ENCODE data around the gene MAFG.

Gene MAFG

GRCh38 chr17:81927653-81928543, at the start of gene MAFG:
TSS of gene MAFG (minus strand) at chr17:81927735. CDS start at chr17:81923185, 4,550 bp downstream.
- Histone ChIP-seq H3K9ac (ENCODE audit: low read length in 5 of 5) (peak within 1 kb of the TSS; percentile 26 to 90 (median 85)), H3K27ac (ENCODE audit: low read depth, low read length) (peak within 1 kb of the TSS; percentile 95), H3K9me3 (ENCODE audit: control insufficient read depth in 5 of 5, low read length in 5 of 5) (no peaks in the 10 kb centered on the region), H3K4me3 (ENCODE audit: low read depth in 1 of 5, low read length in 5 of 5) (peak within 1 kb of the TSS; percentile 69 to 77 (median 75)), H3K36me3 (ENCODE audit: control insufficient read depth in 5 of 5, insufficient read depth in 5 of 5, low read length in 5 of 5) (peaks cover 0 to under 1% (median 0%) of the 10 kb centered on the region in 5 donors), H3K4me1 (ENCODE audit: control insufficient read depth in 5 of 5, insufficient read depth in 5 of 5, low read length in 5 of 5) (peaks cover 8 to 50% (median 48%) of the 10 kb centered on the region in 5 donors), H3K27me3 (ENCODE audit: control insufficient read depth in 5 of 5, insufficient read depth in 4 of 5, low read length in 5 of 5) (peaks cover 19 to 28% (median 22%) of the 10 kb centered on the region in 5 donors)

GRCh38 chr17:81976332-81977210, 49.0 kb upstream of the MAFG start:
- peaks cover 0 to 3% (median 2%) of the 10 kb centered on the region in 5 donors for H3K9me3 ChIP-seq (ENCODE audit: control insufficient read depth in 5 of 5, low read length in 5 of 5)
- peak overlapping the region; percentile 50 for H3K27ac ChIP-seq (ENCODE audit: low read depth, low read length)
- peaks cover 0 to 12% (median 7%) of the 10 kb centered on the region in 5 donors for H3K36me3 ChIP-seq (ENCODE audit: control insufficient read depth in 5 of 5, insufficient read depth in 5 of 5, low read length in 5 of 5)
- peaks cover 0 to 3% (median 0%) of the 10 kb centered on the region in 5 donors for H3K27me3 ChIP-seq (ENCODE audit: control insufficient read depth in 5 of 5, insufficient read depth in 4 of 5, low read length in 5 of 5)
- peak overlapping the region in 4 of 5 donors; percentile 70 to 82 (median 76) for H3K9ac ChIP-seq (ENCODE audit: low read length in 5 of 5)
- H3K4me3 ChIP-seq (ENCODE audit: low read depth in 1 of 5, low read length in 5 of 5): peak overlapping the region; percentile 71 to 81 (median 75)
- peaks cover 0 to 21% (median 16%) of the 10 kb centered on the region in 5 donors for H3K4me1 ChIP-seq (ENCODE audit: control insufficient read depth in 5 of 5, insufficient read depth in 5 of 5, low read length in 5 of 5)

DNA sequence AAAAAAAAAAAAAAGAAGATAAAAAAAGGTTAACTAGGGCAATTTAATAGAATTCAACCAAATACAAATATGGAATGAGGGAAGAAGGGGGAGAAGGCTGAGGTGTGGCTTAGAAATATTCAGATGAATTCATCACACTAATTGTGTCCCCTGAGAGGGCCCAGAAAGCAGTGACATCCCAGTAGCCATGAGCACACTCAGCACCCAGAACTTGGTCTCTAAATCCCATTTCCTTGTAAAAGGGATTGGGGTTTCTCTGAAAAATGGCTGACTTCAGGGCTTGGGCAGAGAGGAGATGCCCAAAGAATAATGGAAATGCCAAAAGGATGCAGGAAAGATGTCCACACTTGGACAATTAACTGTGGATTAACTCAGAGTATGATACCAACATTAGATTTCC, 45.9 kb upstream of the MAFG start:
- H3K36me3 ChIP-seq (ENCODE audit: control insufficient read depth in 5 of 5, insufficient read depth in 5 of 5, low read length in 5 of 5): no peaks in the 10 kb centered on the region
- H3K27ac ChIP-seq (ENCODE audit: low read depth, low read length): no peak overlapping the region
- peaks cover 0 to 7% (median 3%) of the 10 kb centered on the region in 5 donors for H3K27me3 ChIP-seq (ENCODE audit: control insufficient read depth in 5 of 5, insufficient read depth in 4 of 5, low read length in 5 of 5)
- H3K4me3 ChIP-seq (ENCODE audit: low read depth in 1 of 5, low read length in 5 of 5): no peak overlapping the region
- no peak overlapping the region for H3K9ac ChIP-seq (ENCODE audit: low read length in 5 of 5)
- peaks cover 0 to 16% (median 13%) of the 10 kb centered on the region in 5 donors for H3K4me1 ChIP-seq (ENCODE audit: control insufficient read depth in 5 of 5, insufficient read depth in 5 of 5, low read length in 5 of 5)
- H3K9me3 ChIP-seq (ENCODE audit: control insufficient read depth in 5 of 5, low read length in 5 of 5): peaks cover 0 to 3% (median 2%) of the 10 kb centered on the region in 5 donors

- H3K9ac ChIP-seq (ENCODE audit: low read length in 5 of 5): no peak overlapping the region
- peaks cover 0 to 23% (median 22%) of the 10 kb centered on the region in 5 donors for H3K4me1 ChIP-seq (ENCODE audit: control insufficient read depth in 5 of 5, insufficient read depth in 5 of 5, low read length in 5 of 5)
- peaks cover 0 to 3% (median 2%) of the 10 kb centered on the region in 5 donors for H3K9me3 ChIP-seq (ENCODE audit: control insufficient read depth in 5 of 5, low read length in 5 of 5)
- H3K27me3 ChIP-seq (ENCODE audit: control insufficient read depth in 5 of 5, insufficient read depth in 4 of 5, low read length in 5 of 5): peaks cover 0 to 16% (median 8%) of the 10 kb centered on the region in 5 donors
- no peak overlapping the region for H3K27ac ChIP-seq (ENCODE audit: low read depth, low read length)
- no peaks in the 10 kb centered on the region for H3K36me3 ChIP-seq (ENCODE audit: control insufficient read depth in 5 of 5, insufficient read depth in 5 of 5, low read length in 5 of 5)
- no peak overlapping the region for H3K4me3 ChIP-seq (ENCODE audit: low read depth in 1 of 5, low read length in 5 of 5)
Observed at GRCh38 chr17:81968850-81969812, 41.6 kb upstream of the MAFG start.

GRCh38 chr17:81968396-81968745, 40.8 kb upstream of the MAFG start:
- no peak overlapping the region for H3K4me3 ChIP-seq (ENCODE audit: low read depth in 1 of 5, low read length in 5 of 5)
- no peak overlapping the region for H3K27ac ChIP-seq (ENCODE audit: low read depth, low read length)
- H3K36me3 ChIP-seq (ENCODE audit: control insufficient read depth in 5 of 5, insufficient read depth in 5 of 5, low read length in 5 of 5): no peaks in the 10 kb centered on the region
- no peak overlapping the region for H3K9ac ChIP-seq (ENCODE audit: low read length in 5 of 5)
- peaks cover 0 to under 1% (median under 1%) of the 10 kb centered on the region in 5 donors for H3K9me3 ChIP-seq (ENCODE audit: control insufficient read depth in 5 of 5, low read length in 5 of 5)
- H3K4me1 ChIP-seq (ENCODE audit: control insufficient read depth in 5 of 5, insufficient read depth in 5 of 5, low read length in 5 of 5): peaks cover 0 to 23% (median 22%) of the 10 kb centered on the region in 5 donors
- H3K27me3 ChIP-seq (ENCODE audit: control insufficient read depth in 5 of 5, insufficient read depth in 4 of 5, low read length in 5 of 5): peaks cover 3 to 23% (median 11%) of the 10 kb centered on the region in 5 donors

GRCh38 chr17:81967533-81968395, 40.2 kb upstream of the MAFG start:
- H3K36me3 ChIP-seq (ENCODE audit: control insufficient read depth in 5 of 5, insufficient read depth in 5 of 5, low read length in 5 of 5): no peaks in the 10 kb centered on the region
- no peaks in the 10 kb centered on the region for H3K9me3 ChIP-seq (ENCODE audit: control insufficient read depth in 5 of 5, low read length in 5 of 5)
- H3K27me3 ChIP-seq (ENCODE audit: control insufficient read depth in 5 of 5, insufficient read depth in 4 of 5, low read length in 5 of 5): peaks cover 4 to 30% (median 16%) of the 10 kb centered on the region in 5 donors
- H3K9ac ChIP-seq (ENCODE audit: low read length in 5 of 5): no peak overlapping the region
- H3K27ac ChIP-seq (ENCODE audit: low read depth, low read length): no peak overlapping the region
- peak overlapping the region in 1 of 5 donors; percentile 26 for H3K4me3 ChIP-seq (ENCODE audit: low read depth in 1 of 5, low read length in 5 of 5)
- H3K4me1 ChIP-seq (ENCODE audit: control insufficient read depth in 5 of 5, insufficient read depth in 5 of 5, low read length in 5 of 5): peaks cover 0 to 23% (median 22%) of the 10 kb centered on the region in 5 donors

DNA sequence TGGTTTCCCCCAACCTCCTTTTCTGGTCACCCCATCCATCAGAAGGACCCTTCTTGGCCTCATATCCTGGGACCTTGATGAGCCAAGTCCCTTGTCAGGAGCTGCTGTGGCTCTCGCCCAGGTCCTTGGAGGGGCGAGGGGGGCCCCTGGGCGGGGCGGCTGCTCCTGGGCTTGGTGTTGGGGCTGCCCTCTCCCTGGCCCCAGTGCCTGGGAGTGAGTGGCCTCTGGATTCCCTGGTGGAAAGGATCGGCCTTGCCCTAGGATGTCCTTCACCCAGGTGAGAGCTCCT, 39.7 kb upstream of the MAFG start:
- H3K9me3 ChIP-seq (ENCODE audit: control insufficient read depth in 5 of 5, low read length in 5 of 5): no peaks in the 10 kb centered on the region
- H3K9ac ChIP-seq (ENCODE audit: low read length in 5 of 5): no peak overlapping the region
- H3K27ac ChIP-seq (ENCODE audit: low read depth, low read length): no peak overlapping the region
- H3K4me1 ChIP-seq (ENCODE audit: control insufficient read depth in 5 of 5, insufficient read depth in 5 of 5, low read length in 5 of 5): peaks cover 0 to 23% (median 22%) of the 10 kb centered on the region in 5 donors
- peaks cover 7 to 35% (median 22%) of the 10 kb centered on the region in 5 donors for H3K27me3 ChIP-seq (ENCODE audit: control insufficient read depth in 5 of 5, insufficient read depth in 4 of 5, low read length in 5 of 5)
- no peaks in the 10 kb centered on the region for H3K36me3 ChIP-seq (ENCODE audit: control insufficient read depth in 5 of 5, insufficient read depth in 5 of 5, low read length in 5 of 5)
- H3K4me3 ChIP-seq (ENCODE audit: low read depth in 1 of 5, low read length in 5 of 5): no peak overlapping the region

DNA sequence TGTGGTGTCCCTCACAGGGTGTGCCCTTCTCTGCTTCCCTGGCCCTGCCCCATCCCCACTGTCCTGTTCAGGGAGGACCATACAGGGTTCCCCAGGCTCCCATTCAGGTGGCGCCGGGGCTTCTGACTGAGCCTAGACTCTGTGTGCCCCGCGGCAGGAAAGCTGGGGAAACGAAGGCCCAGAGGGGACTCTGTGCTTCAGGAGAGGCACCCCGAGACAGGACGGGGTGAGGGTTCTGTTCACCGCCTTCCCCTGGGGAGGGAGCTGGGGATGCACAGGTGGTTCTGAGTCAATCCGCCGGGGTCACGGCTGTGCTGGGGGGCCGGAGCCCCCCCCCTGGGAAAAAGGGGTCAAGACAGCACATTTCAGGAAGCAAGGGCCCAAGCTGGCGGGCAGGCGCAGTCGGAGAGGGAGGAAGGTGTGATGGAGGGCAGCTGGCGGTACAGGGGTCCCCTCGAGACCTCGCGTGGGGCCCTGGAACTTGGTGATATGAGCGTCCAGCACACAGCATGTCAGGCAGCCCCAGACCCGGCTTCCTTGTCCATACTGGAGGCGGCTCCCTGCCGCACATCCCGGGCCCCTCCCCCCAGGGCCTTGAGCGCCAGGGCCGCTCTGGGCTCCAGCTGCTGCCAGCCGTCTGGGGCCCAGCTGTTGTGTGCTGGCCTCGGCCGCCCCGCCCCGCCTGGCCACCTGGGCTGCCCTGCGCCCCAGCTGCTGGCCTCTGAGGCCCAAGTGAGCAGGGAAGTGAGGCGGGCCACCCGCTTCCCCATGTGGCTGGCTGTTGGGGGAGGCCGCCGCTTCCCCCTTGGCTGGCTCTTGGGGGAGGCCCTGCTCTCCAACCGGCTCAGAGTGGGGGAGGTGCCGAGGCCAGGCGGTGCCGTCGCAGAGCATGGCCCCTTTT, 39.1 kb upstream of the MAFG start:
- no peaks in the 10 kb centered on the region for H3K36me3 ChIP-seq (ENCODE audit: control insufficient read depth in 5 of 5, insufficient read depth in 5 of 5, low read length in 5 of 5)
- no peak overlapping the region for H3K27ac ChIP-seq (ENCODE audit: low read depth, low read length)
- H3K4me3 ChIP-seq (ENCODE audit: low read depth in 1 of 5, low read length in 5 of 5): no peak overlapping the region
- no peak overlapping the region for H3K9ac ChIP-seq (ENCODE audit: low read length in 5 of 5)
- H3K4me1 ChIP-seq (ENCODE audit: control insufficient read depth in 5 of 5, insufficient read depth in 5 of 5, low read length in 5 of 5): peaks cover 0 to 25% (median 23%) of the 10 kb centered on the region in 5 donors
- H3K27me3 ChIP-seq (ENCODE audit: control insufficient read depth in 5 of 5, insufficient read depth in 4 of 5, low read length in 5 of 5): peaks cover 12 to 40% (median 23%) of the 10 kb centered on the region in 5 donors
- no peaks in the 10 kb centered on the region for H3K9me3 ChIP-seq (ENCODE audit: control insufficient read depth in 5 of 5, low read length in 5 of 5)

All from subcutaneous abdominal adipose tissue (tissue), 5 donors.